Fibroblast of lung (primary cell): ENCODE measurements around the gene SCMH1. TPM values are rescaled to one million over a fixed set of nuclear protein-coding genes. Genes with fewer than 3 reads are reported as not detected.

ENCODE experiments used
- DNase-seq, 2 donors: peaks; one replicate each; pipeline versions ENCODE4 v3.0.0 to v3.0.0-alpha.2; 2010; ENCODE audit warnings: low read depth in 2 of 2
- H2AFZ ChIP-seq: 2 replicates; pipeline ENCODE4 v1.5.1; 2012; ENCODE audit warnings: low read length, control low read depth, inconsistent platforms
- H3K27ac ChIP-seq: 2 replicates; pipeline ENCODE4 v1.5.1; 2011; ENCODE audit warnings: low read length, control low read depth; ENCODE audit not compliant: insufficient read depth
- H3K27me3 ChIP-seq: 2 replicates; pipeline ENCODE4 v1.5.1; 2011; ENCODE audit warnings: mild to moderate bottlenecking, low read length; ENCODE audit not compliant: control insufficient read depth, insufficient read depth
- H3K36me3 ChIP-seq: 2 replicates; pipeline ENCODE4 v1.5.1; 2011; ENCODE audit warnings: low read length; ENCODE audit not compliant: control insufficient read depth, insufficient read depth
- H3K4me1 ChIP-seq: 2 replicates; pipeline ENCODE4 v1.5.1; 2011; ENCODE audit warnings: low read length; ENCODE audit not compliant: control insufficient read depth, insufficient read depth; ENCODE audit errors: extremely low read depth
- H3K4me2 ChIP-seq: 2 replicates; pipeline ENCODE4 v1.5.1; 2011; ENCODE audit warnings: low read length, control low read depth; ENCODE audit not compliant: insufficient read depth; ENCODE audit errors: extremely low read depth
- H3K4me3 ChIP-seq, 4 experiments: fragments of 200-600 bp in 1 of 4; sonication (generic) in 1 of 4; replicated peaks in 1 of 4; 2 replicates each; pipeline ENCODE4 v1.5.1; 2011 to 2016; ENCODE audit warnings: low read length in 4 of 4, low read depth in 3 of 4, mild to moderate bottlenecking in 3 of 4, control low read depth in 2 of 4, inconsistent platforms in 1 of 4, mixed read lengths in 1 of 4; ENCODE audit not compliant: insufficient read depth in 1 of 4; ENCODE audit errors: control extremely low read depth in 1 of 4
- H3K79me2 ChIP-seq: 2 replicates; pipeline ENCODE4 v1.5.1; 2012; ENCODE audit warnings: mild to moderate bottlenecking, low read length, inconsistent platforms; ENCODE audit not compliant: control insufficient read depth, insufficient read depth
- H3K9ac ChIP-seq: 2 replicates; pipeline ENCODE4 v1.5.1; 2011; ENCODE audit warnings: mild to moderate bottlenecking, low read length, control low read depth; ENCODE audit not compliant: insufficient read depth
- H3K9me3 ChIP-seq: 2 replicates; pipeline ENCODE4 v1.5.1; 2012; ENCODE audit warnings: low read depth, low read length; ENCODE audit not compliant: control insufficient read depth, insufficient read depth
- H4K20me1 ChIP-seq: 2 replicates; pipeline ENCODE4 v1.5.1; 2011; ENCODE audit warnings: low read length; ENCODE audit not compliant: control insufficient read depth, insufficient read depth; ENCODE audit errors: extremely low read depth
- EZH2 ChIP-seq: IDR thresholded peaks from 2 replicates; pipeline ENCODE4 v1.5.1; 2012; ENCODE audit warnings: low read length, control low read depth, mild to moderate bottlenecking; ENCODE audit errors: missing control alignments
- polyA plus RNA-seq, 2 donors: library from polyadenylated mRNA; depleted of rRNA in 1 of 2; stranded (reverse) in 1 of 2; unstranded in 1 of 2; fragments of >200 nt; gene quantifications; 2 replicates each; pipeline ENCODE4 v1.2.1, GENCODE V29; 2011 to 2012; ENCODE audit warnings: missing spikeins in 1 of 2
- total RNA-seq: library from RNA; depleted of rRNA; stranded (reverse); fragments of >200 nt; gene quantifications from 2 replicates; pipeline ENCODE4 v1.2.1, GENCODE V29; 2014
- TF ChIP-seq, protein P1 (sequence below), 2 donors: IDR thresholded peaks in 1 of 2; conservative IDR thresholded peaks in 1 of 2; 1 replicate in 1 of 2; 2 replicates in 1 of 2; pipeline ENCODE4 v1.5.1; 2011 to 2012; ENCODE audit warnings: low read length in 2 of 2, control low read depth in 1 of 2, inconsistent platforms in 1 of 2, low read depth in 1 of 2, mild to moderate bottlenecking in 1 of 2

SCMH1 gene
- total and polyA plus RNA-seq, 2 donors (not counting 1 experiment from before 2014, with no cell fraction given) = 20.8 to 24.8 TPM

DNA sequence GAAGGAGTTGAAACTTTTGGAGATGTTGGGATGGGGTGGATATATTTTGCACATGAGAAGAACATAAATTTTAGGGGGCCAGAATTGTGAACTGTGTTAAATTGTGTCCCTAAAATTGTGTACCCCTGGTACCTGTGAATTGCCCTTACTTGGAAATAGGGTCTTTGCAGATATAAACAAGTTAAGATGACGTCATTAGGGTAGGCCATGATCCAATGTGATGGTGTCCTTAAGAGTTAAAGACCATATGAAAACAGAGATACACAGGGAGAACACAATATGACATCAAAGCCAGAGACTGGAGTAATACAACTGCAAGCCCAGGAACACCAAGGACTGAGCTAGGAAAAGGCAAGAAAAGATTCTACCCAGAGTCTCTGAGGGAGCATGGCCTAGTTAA, 24.0 kb downstream of the SCMH1 start:
- no peaks in the 10 kb centered on the region for H3K36me3 ChIP-seq
- no peak overlapping the region for H3K9ac ChIP-seq
- H3K27me3 ChIP-seq = no peaks in the 10 kb centered on the region
- DNase-seq = no peak
- no peak overlapping the region for H3K4me2 ChIP-seq
- no peaks in the 10 kb centered on the region for H3K79me2 ChIP-seq
- no peaks in the 10 kb centered on the region for H3K9me3 ChIP-seq
- no peak overlapping the region for H3K27ac ChIP-seq
- H3K4me1 ChIP-seq = no peaks in the 10 kb centered on the region
- no peak overlapping the region for H3K4me3 ChIP-seq
- no peak overlapping the region for H2AFZ ChIP-seq
- H4K20me1 ChIP-seq = no peaks in the 10 kb centered on the region
- TF ChIP-seq EZH2 = no peak
- TF ChIP-seq, protein P1, sequence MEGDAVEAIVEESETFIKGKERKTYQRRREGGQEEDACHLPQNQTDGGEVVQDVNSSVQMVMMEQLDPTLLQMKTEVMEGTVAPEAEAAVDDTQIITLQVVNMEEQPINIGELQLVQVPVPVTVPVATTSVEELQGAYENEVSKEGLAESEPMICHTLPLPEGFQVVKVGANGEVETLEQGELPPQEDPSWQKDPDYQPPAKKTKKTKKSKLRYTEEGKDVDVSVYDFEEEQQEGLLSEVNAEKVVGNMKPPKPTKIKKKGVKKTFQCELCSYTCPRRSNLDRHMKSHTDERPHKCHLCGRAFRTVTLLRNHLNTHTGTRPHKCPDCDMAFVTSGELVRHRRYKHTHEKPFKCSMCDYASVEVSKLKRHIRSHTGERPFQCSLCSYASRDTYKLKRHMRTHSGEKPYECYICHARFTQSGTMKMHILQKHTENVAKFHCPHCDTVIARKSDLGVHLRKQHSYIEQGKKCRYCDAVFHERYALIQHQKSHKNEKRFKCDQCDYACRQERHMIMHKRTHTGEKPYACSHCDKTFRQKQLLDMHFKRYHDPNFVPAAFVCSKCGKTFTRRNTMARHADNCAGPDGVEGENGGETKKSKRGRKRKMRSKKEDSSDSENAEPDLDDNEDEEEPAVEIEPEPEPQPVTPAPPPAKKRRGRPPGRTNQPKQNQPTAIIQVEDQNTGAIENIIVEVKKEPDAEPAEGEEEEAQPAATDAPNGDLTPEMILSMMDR (conservative IDR thresholded peaks at IDR 0.05 in 1 of 2, IDR thresholded peaks at IDR 0.05 in 1 of 2; ENCODE audit: low read depth in 1 of 2, low read length in 2 of 2) = no peak

DNA sequence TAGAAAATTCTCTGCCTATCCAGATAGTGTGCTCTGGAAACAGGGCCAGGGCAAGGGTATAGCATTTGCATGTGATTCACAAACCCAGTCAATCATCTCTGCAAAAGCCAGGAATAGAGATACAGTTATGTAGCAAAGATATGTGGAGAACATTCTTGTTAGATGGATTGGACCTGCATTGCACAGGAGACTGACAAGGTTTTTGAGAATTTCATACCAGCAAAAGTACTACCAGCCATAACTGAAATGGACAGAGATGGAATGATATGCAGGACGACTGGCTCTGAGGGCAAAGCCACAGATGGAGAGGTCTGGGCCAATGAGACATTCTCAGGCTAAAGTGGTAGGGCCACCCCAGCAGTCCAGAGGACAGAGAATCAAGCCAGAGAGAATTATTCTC, 24.7 kb downstream of the SCMH1 start:
- Histone ChIP-seq H3K9me3 (no peaks in the 10 kb centered on the region), H4K20me1 (no peaks in the 10 kb centered on the region), H3K4me3 (no peak overlapping the region), H2AFZ (no peak overlapping the region), H3K36me3 (no peaks in the 10 kb centered on the region), H3K9ac (no peak overlapping the region), H3K4me2 (no peak overlapping the region), H3K27ac (no peak overlapping the region), H3K79me2 (no peaks in the 10 kb centered on the region), H3K27me3 (no peaks in the 10 kb centered on the region), H3K4me1 (no peaks in the 10 kb centered on the region)
- TF ChIP-seq, protein P1 (conservative IDR thresholded peaks at IDR 0.05 in 1 of 2, IDR thresholded peaks at IDR 0.05 in 1 of 2; ENCODE audit: low read depth in 1 of 2, low read length in 2 of 2) = no peak
- TF ChIP-seq EZH2 = no peak
- DNase-seq = no peak

DNA sequence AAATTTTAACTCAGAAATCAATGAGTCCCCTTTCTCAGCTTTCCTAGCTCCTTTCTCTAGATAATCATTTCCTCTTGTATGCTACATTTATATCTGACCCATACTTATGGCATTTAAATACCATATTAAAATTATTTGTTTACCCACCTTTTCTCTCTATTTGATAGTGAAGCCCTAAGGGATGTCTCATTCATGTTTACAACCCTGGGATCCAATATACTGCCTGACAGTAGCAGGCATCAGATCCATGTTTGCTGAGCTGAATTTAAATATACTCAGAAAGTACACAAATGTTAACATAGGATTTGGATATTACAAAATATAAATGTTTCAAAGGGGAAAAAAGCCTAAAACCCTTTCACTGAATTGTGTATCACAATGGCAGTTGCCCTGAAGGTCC, 26.5 kb downstream of the SCMH1 start:
- no peak for TF ChIP-seq EZH2
- TF ChIP-seq, protein P1 (conservative IDR thresholded peaks at IDR 0.05 in 1 of 2, IDR thresholded peaks at IDR 0.05 in 1 of 2; ENCODE audit: low read depth in 1 of 2, low read length in 2 of 2) = no peak
- no peaks in the 10 kb centered on the region for H4K20me1 ChIP-seq
- no peak overlapping the region for H2AFZ ChIP-seq
- H3K27ac ChIP-seq = no peak overlapping the region
- H3K4me2 ChIP-seq = no peak overlapping the region
- no peaks in the 10 kb centered on the region for H3K79me2 ChIP-seq
- H3K9me3 ChIP-seq = no peaks in the 10 kb centered on the region
- no peaks in the 10 kb centered on the region for H3K36me3 ChIP-seq
- H3K9ac ChIP-seq = no peak overlapping the region
- no peaks in the 10 kb centered on the region for H3K27me3 ChIP-seq
- no peak overlapping the region for H3K4me3 ChIP-seq
- H3K4me1 ChIP-seq = no peaks in the 10 kb centered on the region
- no peak for DNase-seq
